Osteocyte (in vitro differentiated cells): ENCODE results near the gene TERB1. TPM values are rescaled to one million over a fixed set of nuclear protein-coding genes. Genes with fewer than 3 reads are reported as not detected.
"Not testable (repeated sequence)": the region's sequence is repeated elsewhere in the genome, so short reads cannot be mapped to it uniquely, and the experiment has no call there.

Experiments used
- DNase-seq: peaks from one replicate; pipeline ENCODE4 v3.0.0; 2021; ENCODE audit warnings: mixed read lengths; ENCODE audit not compliant: unreplicated experiment; ENCODE audit errors: extremely low spot score
- H3K27ac Mint-ChIP-seq: one replicate; pipeline ENCODE4 v1.8.0; 2021; ENCODE audit warnings: mild to moderate bottlenecking, mixed read lengths; ENCODE audit not compliant: unreplicated experiment
- H3K27me3 Mint-ChIP-seq: one replicate; pipeline ENCODE4 v1.8.0; 2021; ENCODE audit warnings: mixed read lengths; ENCODE audit not compliant: unreplicated experiment
- H3K36me3 Mint-ChIP-seq: one replicate; pipeline ENCODE4 v1.8.0; 2021; ENCODE audit warnings: mixed read lengths; ENCODE audit not compliant: unreplicated experiment
- H3K4me1 Mint-ChIP-seq: one replicate; pipeline ENCODE4 v1.8.0; 2021; ENCODE audit warnings: mixed read lengths; ENCODE audit not compliant: unreplicated experiment
- H3K4me3 Mint-ChIP-seq: one replicate; pipeline ENCODE4 v1.8.0; 2021; ENCODE audit warnings: mild to moderate bottlenecking, moderate library complexity, mixed read lengths; ENCODE audit not compliant: unreplicated experiment
- H3K9me3 Mint-ChIP-seq: one replicate; pipeline ENCODE4 v1.8.0; 2021; ENCODE audit warnings: mixed read lengths; ENCODE audit not compliant: unreplicated experiment
- CTCF ChIP-seq: fragments of 200-600 bp; sonication (generic); IDR thresholded peaks from 2 replicates; pipeline ENCODE4 v1.5.0; 2021; ENCODE audit warnings: antibody characterized with exemption, mild to moderate bottlenecking, moderate library complexity
- total RNA-seq: library from RNA; stranded (reverse); gene quantifications from 2 replicates; pipeline ENCODE4 v1.2.1, GENCODE V29; 2021

TERB1 gene
- total RNA-seq, 1 donor from 2014 or later = 0.43 TPM

- no peak overlapping the region for H3K4me3 Mint-ChIP-seq
- no peak for DNase-seq
- H3K9me3 Mint-ChIP-seq = no peaks in the 10 kb centered on the region
- TF ChIP-seq CTCF = no peak
- H3K27me3 Mint-ChIP-seq = no peaks in the 10 kb centered on the region
- H3K4me1 Mint-ChIP-seq = no peaks in the 10 kb centered on the region
- H3K36me3 Mint-ChIP-seq = peaks cover 51% of the 10 kb centered on the region
- H3K27ac Mint-ChIP-seq = no peak overlapping the region
Observed at GRCh38 chr16:66809765-66810164, 8.4 kb upstream of the TERB1 start.

- Mint-ChIP-seq H3K36me3 (peaks cover 33% of the 10 kb centered on the region), H3K27me3 (no peaks in the 10 kb centered on the region), H3K4me1 (no peaks in the 10 kb centered on the region), H3K27ac (no peak overlapping the region), H3K4me3 (no peak overlapping the region), H3K9me3 (no peaks in the 10 kb centered on the region)
- DNase-seq = no peak
- TF ChIP-seq CTCF = no peak
Observed at GRCh38 chr16:66802159-66802558, 775 bp upstream of the TERB1 start.

- H3K27me3 Mint-ChIP-seq = no peaks in the 10 kb centered on the region
- no peak for TF ChIP-seq CTCF
Observed at GRCh38 chr16:66800856-66801255, 528 bp downstream of the TERB1 start.

GRCh38 chr16:66798161-66798560 is 3.2 kb downstream of the TERB1 start:
- no peak for DNase-seq

More at GRCh38 chr16:66800856-66801255, 528 bp downstream of the TERB1 start:
- Mint-ChIP-seq H3K9me3 (no peaks in the 10 kb centered on the region), H3K4me3 (no peak overlapping the region), H3K36me3 (peaks cover 26% of the 10 kb centered on the region), H3K4me1 (no peaks in the 10 kb centered on the region), H3K27ac (no peak overlapping the region)
- no peak for DNase-seq

GRCh38 chr16:66793984-66794383 is 7.4 kb downstream of the TERB1 start:
- H3K27me3 Mint-ChIP-seq = peaks cover 17% of the 10 kb centered on the region
- H3K27ac Mint-ChIP-seq, H3K4me3 Mint-ChIP-seq, H3K36me3 Mint-ChIP-seq, H3K4me1 Mint-ChIP-seq, DNase-seq, H3K9me3 Mint-ChIP-seq: not testable (repeated sequence)

More at GRCh38 chr16:66798161-66798560, 3.2 kb downstream of the TERB1 start:
- TF ChIP-seq CTCF = no peak
- Mint-ChIP-seq H3K27ac (no peak overlapping the region), H3K9me3 (no peaks in the 10 kb centered on the region), H3K27me3 (no peaks in the 10 kb centered on the region), H3K4me1 (no peaks in the 10 kb centered on the region), H3K4me3 (no peak overlapping the region), H3K36me3 (peaks cover 4% of the 10 kb centered on the region)
